LNCAP (cell line): ENCODE data around the gene EFEMP2.

Experiments
- CTCF ChIP-seq: fragments of 450-650 bp; IDR thresholded peaks from 2 replicates; pipeline ENCODE4 v1.5.1; 2017; ENCODE audit warnings: mild to moderate bottlenecking

EFEMP2 gene

GRCh38 chr11:65899356-65900124 lies 26.9 kb upstream of the EFEMP2 start:
- TF ChIP-seq CTCF, result no peak

GRCh38 chr11:65898656-65899355 lies 26.2 kb upstream of the EFEMP2 start:
- TF ChIP-seq CTCF, result no peak

- TF ChIP-seq CTCF, result no peak
Measured at GRCh38 chr11:65897020-65897471, 24.4 kb upstream of the EFEMP2 start.

GRCh38 chr11:65896034-65896999 lies 23.7 kb upstream of the EFEMP2 start:
- no peak for TF ChIP-seq CTCF

- no peak for TF ChIP-seq CTCF
Measured at GRCh38 chr11:65895482-65895981, 22.9 kb upstream of the EFEMP2 start.

- TF ChIP-seq CTCF, result no peak
Measured at GRCh38 chr11:65894034-65894591, 21.5 kb upstream of the EFEMP2 start.
